NOMO-1 (cell line): ENCODE results near the gene ASRGL1.

Experiments used
- DNase-seq, 2 experiments: peaks; one replicate each; lab custom pipeline; 2025; ENCODE audit not compliant: unreplicated experiment in 2 of 2; lab: John Stamatoyannopoulos, UW

Gene ASRGL1

DNA sequence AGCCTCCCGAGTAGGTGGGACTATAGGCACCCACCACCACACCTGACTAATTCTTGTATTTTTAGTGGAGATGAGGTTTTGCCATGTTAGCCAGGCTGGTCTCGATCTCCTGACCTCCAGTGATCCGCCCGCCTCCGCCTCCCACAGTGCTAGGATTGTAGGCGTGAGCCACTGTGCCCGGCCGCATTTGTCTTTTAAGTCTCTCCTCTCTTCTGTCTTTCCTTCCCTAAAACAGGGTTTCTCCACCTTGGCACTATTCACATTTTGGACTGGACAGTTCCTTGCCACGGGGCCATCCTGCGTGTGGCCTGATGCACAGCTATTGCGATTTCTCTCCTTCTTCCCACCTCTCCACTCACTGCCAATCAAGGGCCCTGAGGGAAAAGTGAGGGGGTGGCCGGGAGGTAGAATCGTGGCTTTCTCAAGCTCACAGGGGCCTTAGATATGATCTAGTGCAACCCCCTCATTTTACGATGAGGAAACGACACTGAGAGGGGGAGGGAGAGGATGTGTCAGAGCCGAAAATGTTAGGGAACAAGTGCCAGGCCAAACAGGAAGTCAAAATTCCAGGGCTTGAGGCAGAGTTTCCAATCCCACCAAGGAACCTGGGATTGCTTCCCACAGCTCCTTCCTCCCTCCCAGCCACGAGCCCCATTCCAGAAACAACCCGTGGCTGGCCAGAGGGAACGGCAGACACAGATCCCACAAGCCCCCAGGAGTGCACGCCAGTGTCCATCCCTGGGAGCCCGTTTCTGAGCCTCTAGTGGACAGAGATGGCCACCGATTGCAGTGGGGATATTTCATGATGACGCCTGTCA is 102.7 kb downstream of the ASRGL1 start:
- peak in 1 of 2 experiments; percentile 28 for DNase-seq
